Skeletal muscle satellite cell (primary cell): ENCODE data around the gene OAS1.
"Not testable (repeated sequence)": the region's sequence is repeated elsewhere in the genome, so short reads cannot be mapped to it uniquely, and the experiment has no call there.

Experiments used
- H3K27me3 ChIP-seq: 2 replicates; pipeline ENCODE4 v1.7.0; 2013; ENCODE audit warnings: low read length; ENCODE audit not compliant: control insufficient read depth, insufficient read depth
- H3K36me3 ChIP-seq: 2 replicates; pipeline ENCODE4 v1.7.0; 2013; ENCODE audit warnings: mild to moderate bottlenecking, control low read depth, low read length; ENCODE audit not compliant: insufficient read depth
- H3K4me1 ChIP-seq: 2 replicates; pipeline ENCODE4 v1.7.0; 2013; ENCODE audit warnings: low read length; ENCODE audit not compliant: control insufficient read depth, insufficient read depth
- H3K4me2 ChIP-seq: 2 replicates; pipeline ENCODE4 v1.7.0; 2013; ENCODE audit warnings: mild to moderate bottlenecking, low read length
- H3K4me3 ChIP-seq: 2 replicates; pipeline ENCODE4 v1.7.0; 2013; ENCODE audit warnings: low read length
- H3K9ac ChIP-seq: 2 replicates; pipeline ENCODE4 v1.7.0; 2013; ENCODE audit warnings: mild to moderate bottlenecking, low read depth, low read length, moderate library complexity
- H3K9me3 ChIP-seq: replicated peaks from 2 replicates; pipeline ENCODE4 v1.7.0; 2013; ENCODE audit warnings: mild to moderate bottlenecking, control low read depth, low read length

The OAS1 gene

DNA sequence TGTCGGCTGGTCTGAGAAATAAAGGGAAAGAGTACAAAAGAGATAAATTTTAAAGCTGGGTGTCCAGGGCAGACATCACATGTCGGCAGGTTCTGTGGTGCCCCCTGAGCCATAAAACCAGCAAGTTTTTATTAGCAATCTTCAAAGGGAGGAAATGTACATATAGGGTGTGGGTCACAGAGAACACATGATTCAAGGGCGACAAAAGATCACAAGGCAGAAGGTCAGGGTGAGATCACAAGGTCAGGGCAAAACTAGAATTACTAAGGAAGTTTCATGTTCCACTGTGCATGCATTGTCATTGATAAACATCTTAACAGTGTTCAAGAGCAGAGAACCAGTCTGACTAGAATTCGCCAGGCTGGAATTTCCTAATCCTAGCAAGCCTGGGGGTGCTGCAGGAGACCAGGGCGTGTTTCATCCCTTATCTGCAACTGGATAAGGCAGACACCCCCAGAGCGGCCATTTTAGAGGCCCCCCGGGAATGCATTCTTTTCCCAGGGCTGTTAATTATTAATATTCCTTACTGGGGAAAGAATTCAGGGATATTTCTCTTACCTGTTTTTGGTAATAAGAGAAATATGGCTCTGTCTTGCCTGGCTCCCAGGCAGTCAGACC lies 19.8 kb downstream of the OAS1 start:
- not testable (repeated sequence) for H3K4me1 ChIP-seq, H3K9ac ChIP-seq, H3K4me3 ChIP-seq, H3K36me3 ChIP-seq, H3K9me3 ChIP-seq, H3K4me2 ChIP-seq
- peaks cover 22% of the 10 kb centered on the region for H3K27me3 ChIP-seq

- no peak overlapping the region for H3K4me2 ChIP-seq
- H3K9me3 ChIP-seq, result no peaks in the 10 kb centered on the region
- peaks cover 20% of the 10 kb centered on the region for H3K27me3 ChIP-seq
- H3K36me3 ChIP-seq, result no peaks in the 10 kb centered on the region
- H3K4me3 ChIP-seq, result no peak overlapping the region
- H3K9ac ChIP-seq, result no peak overlapping the region
- H3K4me1 ChIP-seq, result no peaks in the 10 kb centered on the region
Measured at GRCh38 chr12:112927475-112927874, 20.7 kb downstream of the OAS1 start.

GRCh38 chr12:112927925-112928324 lies 21.2 kb downstream of the OAS1 start:
- peaks cover 19% of the 10 kb centered on the region for H3K27me3 ChIP-seq
- H3K36me3 ChIP-seq, result no peaks in the 10 kb centered on the region
- no peak overlapping the region for H3K4me2 ChIP-seq
- H3K9me3 ChIP-seq, result no peaks in the 10 kb centered on the region
- H3K4me3 ChIP-seq, result no peak overlapping the region
- H3K4me1 ChIP-seq, result no peaks in the 10 kb centered on the region
- H3K9ac ChIP-seq, result no peak overlapping the region

GRCh38 chr12:112928978-112929377 lies 22.2 kb downstream of the OAS1 start:
- Histone ChIP-seq H3K9ac (no peak overlapping the region), H3K36me3 (no peaks in the 10 kb centered on the region), H3K4me1 (no peaks in the 10 kb centered on the region), H3K9me3 (no peaks in the 10 kb centered on the region), H3K27me3 (peaks cover 14% of the 10 kb centered on the region), H3K4me3 (no peak overlapping the region), H3K4me2 (no peak overlapping the region)

DNA sequence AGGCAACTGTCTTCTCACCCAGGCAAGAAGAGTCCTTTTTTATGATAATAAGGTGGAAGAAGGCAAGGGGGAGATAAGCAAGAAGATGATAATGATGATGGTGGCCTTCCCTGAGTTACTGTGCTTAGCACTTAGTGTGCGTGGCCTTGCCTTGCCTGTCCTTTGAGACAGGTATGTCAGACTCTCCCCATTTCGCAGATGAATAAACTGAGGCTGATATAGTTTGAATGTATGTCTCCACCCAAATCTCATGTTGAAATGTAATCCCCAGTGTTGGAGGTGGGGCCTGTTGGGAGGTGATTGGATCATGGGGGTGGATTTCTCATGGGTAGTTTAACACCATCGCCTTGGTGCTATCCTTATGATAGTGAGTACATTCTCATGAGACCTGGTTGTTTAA lies 23.0 kb downstream of the OAS1 start:
- Histone ChIP-seq H3K36me3 (no peaks in the 10 kb centered on the region), H3K4me3 (no peak overlapping the region)

DNA sequence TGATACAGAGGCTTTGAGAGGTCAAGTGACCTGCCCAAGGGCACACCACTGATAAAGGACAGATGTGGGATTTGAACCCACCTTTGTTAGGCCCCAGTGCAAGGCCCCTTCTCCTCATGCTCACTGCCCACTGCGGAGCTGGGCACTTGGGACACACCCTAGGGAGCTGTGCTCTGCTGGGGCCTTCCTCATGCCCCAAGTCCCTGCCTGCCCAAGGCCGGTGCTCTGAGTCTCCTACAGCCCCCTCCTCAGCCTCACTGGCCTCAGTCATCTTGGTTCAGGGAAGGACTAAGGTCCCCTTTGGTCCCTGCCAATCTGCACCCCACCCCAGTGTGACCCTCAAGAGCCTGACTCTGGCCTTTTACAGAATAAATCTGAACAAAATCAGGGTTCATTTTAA lies 23.6 kb downstream of the OAS1 start:
- H3K4me3 ChIP-seq, result no peak overlapping the region
- no peak overlapping the region for H3K4me2 ChIP-seq
- no peaks in the 10 kb centered on the region for H3K9me3 ChIP-seq
- no peaks in the 10 kb centered on the region for H3K4me1 ChIP-seq
- no peak overlapping the region for H3K9ac ChIP-seq
- peaks cover 6% of the 10 kb centered on the region for H3K27me3 ChIP-seq
- H3K36me3 ChIP-seq, result no peaks in the 10 kb centered on the region

More for the DNA sequence above, 23.0 kb downstream of the OAS1 start:
- Histone ChIP-seq H3K4me2 (no peak overlapping the region), H3K4me1 (no peaks in the 10 kb centered on the region), H3K27me3 (peaks cover 12% of the 10 kb centered on the region), H3K9me3 (no peaks in the 10 kb centered on the region), H3K9ac (no peak overlapping the region)

- Histone ChIP-seq H3K4me2 (no peak overlapping the region), H3K36me3 (no peaks in the 10 kb centered on the region), H3K9ac (no peak overlapping the region), H3K4me1 (no peaks in the 10 kb centered on the region), H3K27me3 (peaks cover 4% of the 10 kb centered on the region), H3K9me3 (no peaks in the 10 kb centered on the region), H3K4me3 (no peak overlapping the region)
Measured at GRCh38 chr12:112932485-112933128, 25.8 kb downstream of the OAS1 start.

DNA sequence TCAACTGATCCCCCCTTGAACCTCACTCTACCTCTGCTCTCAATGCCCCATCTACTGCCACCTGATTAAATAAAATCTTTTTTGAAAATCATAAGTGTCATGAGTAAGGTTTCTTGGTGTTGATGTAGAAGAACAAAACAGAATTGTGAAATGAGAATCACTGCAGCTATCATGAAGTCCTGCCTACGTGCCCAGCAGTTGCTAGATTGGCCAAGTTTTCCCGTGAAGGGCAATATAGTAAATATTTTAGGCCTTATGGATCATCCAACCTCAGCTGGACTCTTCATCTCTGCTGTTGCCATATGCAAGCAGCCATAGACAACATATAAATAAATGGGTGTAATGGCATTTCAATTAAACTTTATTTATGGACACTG lies 26.4 kb downstream of the OAS1 start:
- no peaks in the 10 kb centered on the region for H3K27me3 ChIP-seq
- no peaks in the 10 kb centered on the region for H3K36me3 ChIP-seq
- H3K4me2 ChIP-seq, result no peak overlapping the region
- no peak overlapping the region for H3K4me3 ChIP-seq
- H3K4me1 ChIP-seq, result no peaks in the 10 kb centered on the region
- H3K9ac ChIP-seq, result no peak overlapping the region
- H3K9me3 ChIP-seq, result no peaks in the 10 kb centered on the region

DNA sequence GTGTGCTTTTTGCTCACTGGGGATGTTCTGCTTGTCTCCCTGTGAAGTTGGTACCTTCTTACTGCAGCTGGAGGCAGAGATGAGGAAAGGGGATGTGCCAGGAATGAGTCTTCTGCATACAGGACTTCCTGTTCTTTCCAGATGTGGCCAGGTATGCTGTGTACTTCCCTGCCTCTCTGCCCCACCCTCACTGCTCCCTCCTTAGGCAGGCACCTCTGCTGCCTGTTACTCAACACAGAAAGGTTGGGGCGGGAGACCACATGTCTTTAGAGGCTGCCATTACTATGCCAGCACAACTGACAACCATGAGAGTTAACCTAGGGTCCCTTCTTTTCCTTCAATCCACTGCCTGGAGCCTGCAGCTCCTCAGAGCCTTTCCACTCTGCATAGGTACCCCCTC lies 29.5 kb downstream of the OAS1 start:
- no peaks in the 10 kb centered on the region for H3K9me3 ChIP-seq
- no peaks in the 10 kb centered on the region for H3K27me3 ChIP-seq
- no peak overlapping the region for H3K4me2 ChIP-seq
- H3K4me1 ChIP-seq, result peaks cover 6% of the 10 kb centered on the region
- no peak overlapping the region for H3K9ac ChIP-seq
- H3K4me3 ChIP-seq, result no peak overlapping the region
- H3K36me3 ChIP-seq, result no peaks in the 10 kb centered on the region

DNA sequence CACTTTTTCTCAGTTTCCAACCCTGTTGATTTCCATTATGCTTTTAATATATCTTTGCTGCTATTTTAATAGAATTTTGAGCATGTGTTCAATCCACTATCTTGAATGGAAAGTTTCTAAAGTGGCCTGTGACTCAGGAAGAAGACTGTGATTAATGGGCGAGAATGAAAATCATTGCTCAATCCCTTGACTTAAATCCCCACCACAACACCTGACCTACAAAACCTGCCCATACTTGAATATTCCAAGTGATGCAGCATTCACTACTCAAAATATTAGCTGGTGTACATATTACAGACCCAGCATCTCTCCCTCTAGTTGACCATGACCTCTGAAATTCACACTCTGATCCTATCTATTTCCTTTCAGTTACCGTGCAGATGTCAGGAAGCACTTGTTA lies 30.2 kb downstream of the OAS1 start:
- Histone ChIP-seq H3K4me3 (no peak overlapping the region), H3K9me3 (no peaks in the 10 kb centered on the region), H3K27me3 (no peaks in the 10 kb centered on the region), H3K36me3 (no peaks in the 10 kb centered on the region), H3K9ac (no peak overlapping the region), H3K4me2 (no peak overlapping the region), H3K4me1 (peaks cover 6% of the 10 kb centered on the region)

DNA sequence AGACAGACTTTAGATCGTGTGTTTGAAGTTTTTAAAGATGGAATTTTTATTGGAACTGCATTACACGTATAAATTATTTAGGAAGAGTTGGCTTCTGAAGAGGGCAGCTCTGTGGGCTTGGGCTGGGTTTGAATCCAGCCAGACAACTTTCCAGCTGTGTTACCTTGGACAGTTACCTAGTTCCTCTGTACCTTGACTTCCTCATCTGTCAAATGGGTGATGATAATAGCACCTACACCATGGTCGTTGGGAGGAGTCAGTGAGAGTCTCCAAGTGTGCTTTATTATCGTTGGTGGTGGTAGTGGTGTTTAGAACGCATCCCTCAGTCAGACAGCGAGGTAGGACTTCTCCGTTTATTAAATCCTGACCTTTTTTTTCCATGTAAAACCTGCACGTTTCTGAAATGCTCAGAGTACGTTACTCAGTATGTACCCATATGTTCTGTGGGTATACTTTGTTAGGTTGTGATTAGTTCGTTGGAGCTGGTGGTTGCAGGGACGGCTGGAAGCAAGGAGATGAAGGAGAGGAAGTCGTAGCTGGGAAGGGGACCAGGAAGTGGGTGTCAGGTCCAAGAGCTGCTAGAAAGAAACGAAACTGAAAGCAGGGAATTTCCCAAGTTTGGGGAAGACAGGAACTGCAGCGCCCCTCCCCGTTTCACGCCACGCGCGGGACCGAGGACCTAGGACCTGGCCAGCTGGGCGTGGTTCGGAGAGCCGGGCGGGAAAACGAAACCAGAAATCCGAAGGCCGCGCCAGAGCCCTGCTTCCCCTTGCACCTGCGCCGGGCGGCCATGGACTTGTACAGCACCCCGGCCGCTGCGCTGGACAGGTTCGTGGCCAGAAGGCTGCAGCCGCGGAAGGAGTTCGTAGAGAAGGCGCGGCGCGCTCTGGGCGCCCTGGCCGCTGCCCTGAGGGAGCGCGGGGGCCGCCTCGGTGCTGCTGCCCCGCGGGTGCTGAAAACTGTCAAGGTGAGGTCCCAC lies 31.3 kb downstream of the OAS1 start, which contains the start of gene OAS3:
TSS of gene OAS3 (plus strand) at position 734 of the 979 bp plus-strand sequence. CDS start at position 791, 57 bp downstream.
- Histone ChIP-seq H3K4me2 (peak within 1 kb of the TSS; percentile 83), H3K27me3 (no peaks in the 10 kb centered on the region), H3K4me1 (peaks cover 6% of the 10 kb centered on the region), H3K36me3 (no peaks in the 10 kb centered on the region), H3K9ac (peak within 1 kb of the TSS; percentile 76), H3K9me3 (no peaks in the 10 kb centered on the region), H3K4me3 (peak within 1 kb of the TSS; percentile 77)
